GM12873 (cell line): Measurements from ENCODE around the gene KIAA0825.

Source experiments
- CTCF ChIP-seq: IDR thresholded peaks from 2 replicates; pipeline ENCODE4 v1.5.1; 2012; ENCODE audit warnings: low read depth, mild to moderate bottlenecking, moderate library complexity, low read length, control low read depth; ENCODE audit not compliant: insufficient read depth; ENCODE audit errors: missing control alignments

KIAA0825 gene

DNA sequence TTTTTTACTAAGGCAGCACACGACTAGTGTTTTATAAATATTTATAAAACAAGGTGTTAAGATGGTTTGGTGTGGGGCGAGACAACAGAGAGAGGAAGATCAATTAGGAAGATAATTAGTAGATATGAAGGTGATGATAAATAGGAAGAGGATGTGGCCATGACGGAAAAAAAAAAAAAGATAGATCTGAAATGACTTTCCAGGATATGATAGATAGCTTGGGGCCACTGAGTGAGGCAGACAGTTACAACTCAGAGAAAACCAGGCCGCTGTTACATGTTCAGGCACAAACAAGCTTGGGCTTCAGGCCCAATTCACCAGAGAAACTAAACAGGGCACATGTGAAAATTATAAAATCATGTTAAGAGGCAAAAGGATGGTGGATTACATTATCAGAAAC lies 43.2 kb downstream of the KIAA0825 start:
- no peak for TF ChIP-seq CTCF

DNA sequence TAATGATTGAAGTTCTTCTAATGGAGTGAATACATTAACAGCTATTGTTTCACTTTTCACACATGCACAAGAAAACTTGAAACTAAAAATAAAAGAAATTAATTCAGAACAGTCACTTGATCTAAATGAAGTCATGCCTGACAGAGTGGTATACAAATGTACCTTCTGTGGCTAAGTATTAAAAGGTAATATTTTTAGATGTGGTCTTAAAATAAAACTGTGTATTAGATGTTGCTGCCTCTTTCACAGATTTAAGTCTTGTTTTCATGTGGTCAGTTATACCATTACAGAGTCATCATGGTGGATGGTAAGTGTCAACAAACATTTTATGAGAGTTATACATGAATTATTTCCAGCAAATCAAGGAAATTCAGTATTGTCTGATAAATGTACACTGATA lies 47.0 kb downstream of the KIAA0825 start:
- no peak for TF ChIP-seq CTCF

DNA sequence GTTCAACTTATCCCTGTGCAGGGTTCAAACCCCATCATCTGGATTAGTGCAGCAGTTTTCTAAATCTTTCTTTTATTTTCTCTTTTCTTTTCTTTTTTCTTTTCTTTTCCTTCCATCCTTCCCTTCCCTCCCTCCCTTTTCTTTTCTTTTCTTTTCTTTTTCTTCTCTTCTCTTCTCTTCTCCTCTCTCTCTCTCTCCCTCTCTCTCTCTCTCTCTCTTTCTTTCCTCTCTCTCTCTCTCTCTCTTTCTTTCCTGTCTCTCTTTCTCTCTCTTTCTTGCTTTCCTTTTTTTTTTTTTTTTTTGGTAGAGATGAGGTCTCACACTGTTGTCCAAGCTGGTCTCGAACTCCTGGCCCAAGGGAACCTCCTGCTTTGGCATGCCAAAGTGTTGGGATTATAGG lies 53.6 kb downstream of the KIAA0825 start:
- no peak for TF ChIP-seq CTCF

DNA sequence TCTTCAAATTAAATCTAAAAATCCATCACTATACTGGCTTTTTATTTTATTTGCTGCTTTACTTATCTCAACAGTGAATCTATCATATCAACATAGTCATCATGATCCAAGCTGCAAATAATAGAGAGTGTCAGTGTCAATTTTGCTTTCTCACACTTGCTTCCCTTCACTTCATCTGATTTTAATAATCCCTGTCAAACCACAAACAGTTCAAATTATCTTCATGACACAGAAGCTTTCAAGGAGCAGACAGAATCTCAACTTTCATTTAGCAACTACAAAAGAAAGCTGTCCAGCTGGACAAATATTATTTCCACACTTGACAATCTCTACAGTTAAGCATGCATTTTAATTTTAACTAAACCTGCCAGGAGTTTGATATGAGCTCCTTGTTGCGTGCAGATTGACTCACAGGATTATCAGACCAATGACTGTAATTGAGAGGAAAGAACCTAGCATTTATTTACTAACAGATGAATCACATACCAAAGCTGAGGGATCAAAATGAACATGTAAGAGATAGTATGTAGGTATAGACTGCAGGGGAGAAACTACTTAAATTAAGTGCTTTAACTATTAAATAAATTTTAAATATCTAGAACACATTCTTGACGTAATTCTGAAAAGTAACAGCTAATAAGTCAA lies 56.0 kb downstream of the KIAA0825 start:
- no peak for TF ChIP-seq CTCF

- no peak for TF ChIP-seq CTCF
Measured at GRCh38 chr5:94558028-94558427, 60.4 kb downstream of the KIAA0825 start.

DNA sequence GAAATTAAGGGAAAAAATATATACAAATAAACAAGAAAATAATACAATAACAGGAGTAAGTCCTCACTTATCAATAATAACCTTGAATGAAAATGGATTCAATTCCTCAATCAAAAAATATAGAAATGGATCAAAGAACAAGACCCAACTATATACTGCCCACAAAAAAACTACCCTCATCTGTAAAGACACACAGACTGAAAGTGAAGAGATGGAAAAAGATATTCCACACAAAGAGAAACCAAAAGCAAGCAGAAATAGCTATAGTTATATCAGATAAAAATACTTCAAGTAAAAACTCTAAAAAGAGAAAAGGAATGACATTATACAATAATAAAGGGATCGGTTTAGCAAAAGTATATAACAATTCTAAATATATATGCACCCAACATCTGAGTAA lies 66.5 kb downstream of the KIAA0825 start:
- TF ChIP-seq CTCF: no peak

- no peak for TF ChIP-seq CTCF
Measured at GRCh38 chr5:94545870-94546625, 72.4 kb downstream of the KIAA0825 start.
